Fibroblast of upper back skin (primary cell): ENCODE data around the gene PRKG1.

Experiments
- DNase-seq: peaks from one replicate; pipeline ENCODE4 v3.0.0-alpha.2; 2013

The PRKG1 gene

DNA sequence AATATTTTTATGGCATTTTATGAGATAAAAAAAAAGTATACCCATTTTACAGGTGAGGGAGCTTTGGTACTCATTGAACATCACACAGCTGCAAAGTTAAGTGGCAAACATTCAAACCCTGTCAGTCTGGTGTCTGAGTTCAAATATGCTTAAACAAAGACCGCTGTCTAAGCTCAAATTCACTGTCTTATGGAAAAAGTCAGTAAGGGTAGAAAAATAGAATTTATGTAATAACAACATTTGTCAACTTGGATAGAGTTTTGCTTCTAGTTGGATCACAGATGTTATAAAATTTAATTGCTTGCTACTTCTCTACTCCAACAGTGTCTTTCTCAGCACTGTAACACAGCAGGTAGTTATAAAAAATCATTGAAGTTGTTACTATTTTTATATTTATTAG is 786.8 kb downstream of the PRKG1 start:
- DNase-seq: no peak

DNA sequence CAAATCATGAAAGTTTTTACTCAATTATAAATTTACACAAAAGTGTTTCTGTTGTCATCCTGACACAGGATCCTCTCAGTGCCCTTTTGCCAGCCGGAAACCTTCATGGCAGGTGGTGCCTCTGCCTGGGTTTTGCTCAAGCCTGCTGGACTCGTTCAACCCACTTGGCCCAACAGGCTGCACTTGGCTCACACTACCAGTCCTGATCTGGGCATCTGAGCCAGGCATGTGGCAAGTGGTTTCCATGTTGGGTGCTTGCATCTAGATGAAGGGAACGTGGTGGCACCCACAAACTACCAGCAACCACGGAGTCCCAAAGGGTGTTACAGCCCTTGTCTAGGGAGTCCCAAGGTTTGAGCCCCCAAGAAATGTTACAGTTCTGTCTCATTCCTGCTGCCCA is 787.4 kb downstream of the PRKG1 start:
- no peak for DNase-seq

DNA sequence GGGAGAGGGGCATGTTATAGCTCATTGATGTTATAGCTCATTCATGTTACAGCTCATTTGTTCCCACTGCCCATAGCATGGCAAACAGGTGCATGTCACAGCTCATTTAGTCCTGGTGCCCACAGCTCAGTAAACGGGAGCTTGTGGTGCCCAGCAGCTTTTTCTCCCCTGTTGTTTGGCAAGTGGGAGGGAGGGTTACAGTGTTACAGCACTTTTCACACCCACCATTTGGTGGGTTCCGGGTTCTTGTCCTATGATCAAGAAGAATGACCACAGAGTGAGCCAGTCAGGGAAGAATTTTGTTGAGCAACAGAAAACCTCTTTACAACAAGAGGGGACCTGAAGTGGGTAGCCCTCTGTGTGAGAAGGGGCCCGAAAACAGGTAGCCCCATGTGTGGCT is 787.9 kb downstream of the PRKG1 start:
- DNase-seq: no peak

DNA sequence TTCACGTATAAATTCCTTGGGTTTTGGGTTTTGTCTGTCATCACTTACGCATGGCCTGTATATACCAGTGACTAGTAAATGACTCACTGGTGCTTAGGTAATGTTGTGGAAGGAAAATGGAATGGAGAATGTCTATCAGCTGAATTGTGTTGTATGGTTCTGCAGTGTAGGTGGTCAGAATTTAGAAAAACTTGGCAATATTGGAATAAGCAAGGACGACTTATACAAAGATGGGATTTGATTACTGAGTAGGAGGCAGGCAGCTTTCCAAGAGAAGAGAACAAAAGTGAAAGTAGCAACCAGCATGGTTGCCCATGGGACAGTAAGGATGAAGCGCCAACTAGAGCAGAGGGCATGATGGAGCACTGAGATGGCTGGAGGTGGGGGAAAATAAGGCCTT is 793.7 kb downstream of the PRKG1 start:
- DNase-seq: peak; percentile 93

DNA sequence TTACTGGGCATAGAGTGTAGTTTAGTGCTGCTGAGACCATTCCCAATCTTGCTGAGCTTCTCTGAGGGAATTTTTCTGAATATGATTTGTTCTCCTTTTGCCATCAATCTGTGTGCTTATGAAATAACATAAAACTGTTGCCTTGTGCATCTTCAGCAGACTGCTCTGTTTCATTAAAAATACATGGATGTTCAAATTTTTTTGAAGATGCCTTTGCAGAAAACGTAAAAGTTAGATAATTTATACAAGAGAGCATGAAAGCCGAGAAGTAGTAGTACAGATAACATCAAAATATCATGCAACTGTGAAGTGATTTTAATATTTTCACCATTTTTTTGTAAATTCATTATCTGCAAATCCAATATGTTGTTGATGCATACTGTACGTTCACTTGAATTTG is 799.8 kb downstream of the PRKG1 start:
- DNase-seq: no peak

DNA sequence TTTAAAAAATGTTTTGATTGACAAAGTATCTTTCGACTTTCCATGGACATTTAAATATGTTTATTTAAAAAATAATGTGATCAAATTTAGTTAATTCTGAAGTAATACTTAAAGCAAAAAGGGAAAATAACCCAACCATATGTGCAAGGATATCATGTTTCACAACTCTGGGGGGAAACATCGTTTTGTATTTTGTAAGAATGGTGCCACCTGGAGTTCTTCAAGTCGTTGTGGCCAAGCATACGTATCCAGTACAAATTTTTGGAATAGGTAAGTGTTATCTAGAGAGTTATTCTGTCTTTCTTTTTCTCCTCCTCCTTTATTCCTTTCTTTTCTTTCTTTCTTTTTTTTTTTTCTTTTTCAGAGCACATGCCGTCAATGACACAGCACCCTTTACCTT is 801.3 kb downstream of the PRKG1 start:
- DNase-seq: no peak

DNA sequence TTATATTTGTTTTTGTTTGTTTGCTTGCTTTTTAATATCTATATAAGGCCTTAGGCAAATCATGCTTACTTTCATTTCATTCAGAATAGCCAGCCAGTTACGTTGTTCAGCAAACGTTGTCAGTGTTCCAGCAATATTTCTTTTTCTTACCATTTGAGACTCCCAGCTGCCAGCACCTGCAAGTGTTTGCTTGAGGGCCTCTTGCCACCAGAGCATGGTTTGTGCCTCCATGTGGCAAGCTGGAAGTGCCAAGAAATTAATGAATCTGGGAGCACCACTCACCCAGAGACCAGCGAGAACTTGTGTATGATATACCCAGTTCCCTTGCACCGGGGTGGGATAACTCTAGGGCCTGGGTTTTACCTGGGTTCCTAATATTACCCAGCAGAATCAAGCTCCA is 802.2 kb downstream of the PRKG1 start:
- DNase-seq: no peak

DNA sequence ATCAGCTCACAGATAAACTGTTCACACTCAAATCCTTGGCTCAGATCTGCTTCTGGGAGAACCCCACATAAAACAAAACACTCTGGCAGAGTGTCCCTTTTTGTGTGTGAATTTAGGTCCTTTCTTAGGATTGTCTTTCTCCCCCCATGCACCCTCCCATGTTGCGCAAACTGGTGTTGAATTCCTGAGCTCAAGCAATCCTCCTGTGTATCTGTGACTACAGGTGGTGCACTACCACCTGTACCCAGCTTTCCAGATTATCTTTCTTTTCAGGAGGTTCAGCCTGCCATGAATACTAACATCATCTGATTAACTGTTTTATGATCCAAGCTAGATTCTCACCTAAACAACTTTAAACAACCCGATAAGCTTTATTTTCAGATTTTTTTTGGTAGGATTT is 802.7 kb downstream of the PRKG1 start:
- DNase-seq: no peak

DNA sequence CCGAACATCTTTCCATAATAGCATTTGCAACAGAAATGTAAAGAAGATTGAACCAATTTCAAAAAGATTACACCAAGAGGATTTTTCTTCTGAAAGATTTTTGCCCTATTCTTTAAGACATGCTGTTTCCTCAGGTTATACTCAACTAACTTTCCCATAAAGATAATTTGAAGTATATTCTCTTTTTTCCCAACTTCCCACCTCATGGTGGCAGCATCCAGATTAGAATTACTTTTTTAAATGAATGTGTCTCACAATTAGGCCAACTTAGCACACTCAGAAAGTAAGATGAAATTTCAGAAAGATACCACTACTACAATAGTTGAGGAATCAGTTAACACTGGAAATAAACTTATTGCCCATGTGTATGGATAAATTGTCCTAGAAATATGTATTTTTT is 803.3 kb downstream of the PRKG1 start:
- DNase-seq: no peak

DNA sequence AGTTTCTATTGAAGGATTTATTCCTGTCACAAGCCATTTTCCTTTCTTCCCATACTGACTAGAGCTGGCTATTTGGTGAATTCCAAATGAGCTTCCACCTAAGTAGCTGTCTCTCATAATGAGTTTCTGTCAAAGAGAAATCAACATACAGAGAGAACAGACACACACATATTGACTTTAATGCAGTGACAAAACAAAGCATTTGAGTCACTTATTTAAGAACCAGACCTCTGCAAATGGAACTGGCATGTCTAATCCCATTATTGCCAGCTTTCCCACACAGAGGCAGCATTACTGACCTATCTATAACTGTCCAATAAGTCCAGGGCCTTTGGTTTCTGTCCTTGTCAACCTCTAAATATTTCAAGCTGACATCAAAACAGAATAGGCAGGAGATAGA is 804.4 kb downstream of the PRKG1 start:
- no peak for DNase-seq

DNA sequence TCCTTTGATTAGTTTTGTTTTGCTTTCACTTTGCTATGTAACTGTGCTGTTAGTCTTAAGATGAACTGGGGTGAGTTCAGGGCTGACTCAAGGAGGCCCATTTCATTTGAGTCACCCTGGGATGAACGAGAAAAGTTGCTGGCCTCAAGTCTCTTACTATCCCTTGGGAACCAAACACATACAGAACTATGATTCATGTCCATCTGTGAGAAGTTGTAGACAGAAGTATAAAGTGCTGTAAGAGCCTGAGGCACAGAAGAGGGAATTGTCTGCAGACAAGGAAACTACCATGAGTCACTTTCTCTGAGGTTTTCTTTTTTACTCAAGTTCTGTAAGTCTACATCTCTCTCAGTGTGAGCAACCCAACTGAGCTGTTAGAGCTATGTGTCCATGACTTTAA is 805.0 kb downstream of the PRKG1 start:
- peak; percentile 99 for DNase-seq

DNA sequence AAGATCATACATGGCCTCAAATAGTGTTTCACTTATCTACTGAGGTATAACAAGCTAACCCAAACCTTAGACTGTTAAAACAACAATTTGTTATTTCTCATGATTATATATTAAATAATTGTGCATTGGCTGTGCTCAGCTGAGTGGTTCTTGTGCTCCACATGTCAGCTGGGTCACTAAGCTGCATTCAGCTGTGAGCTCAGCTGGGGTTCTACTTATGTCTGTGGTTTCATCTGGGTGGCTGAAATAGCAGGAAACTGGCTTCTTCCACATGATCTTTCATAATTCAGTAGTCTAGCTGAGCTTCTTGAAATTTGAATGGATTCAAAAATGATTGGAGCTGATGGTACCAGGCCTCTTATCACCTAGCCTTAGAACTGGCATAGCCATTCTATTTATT is 806.9 kb downstream of the PRKG1 start:
- no peak for DNase-seq

DNA sequence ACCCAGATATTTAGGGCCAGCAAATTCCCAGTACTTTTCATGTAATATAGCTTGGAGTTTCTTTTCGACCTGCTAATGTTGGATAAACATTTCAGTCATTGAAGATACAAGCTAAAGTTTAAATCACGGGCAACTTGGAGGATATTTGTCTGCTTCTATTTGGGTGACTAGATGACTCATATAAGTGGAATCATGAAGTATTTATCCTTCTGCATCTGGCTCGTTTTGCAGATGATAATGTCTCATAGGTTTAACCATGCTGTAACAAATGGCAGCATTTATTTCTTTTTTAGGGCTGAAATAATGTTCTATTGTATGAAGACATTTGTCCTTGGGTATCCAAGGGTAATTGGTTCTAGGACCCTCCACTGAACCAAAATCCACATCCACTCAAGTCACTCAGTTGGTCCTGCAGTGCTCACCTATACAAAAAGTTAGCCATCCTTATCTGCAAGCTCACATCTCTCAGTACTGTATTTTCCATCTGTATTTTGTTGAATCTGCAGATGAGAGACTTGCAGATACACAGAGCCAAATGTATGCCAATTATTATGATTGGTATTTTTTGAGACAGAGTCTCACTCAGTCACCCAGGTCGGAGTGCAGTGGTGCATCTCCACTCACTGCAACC is 812.3 kb downstream of the PRKG1 start:
- peak; percentile 75 for DNase-seq

DNA sequence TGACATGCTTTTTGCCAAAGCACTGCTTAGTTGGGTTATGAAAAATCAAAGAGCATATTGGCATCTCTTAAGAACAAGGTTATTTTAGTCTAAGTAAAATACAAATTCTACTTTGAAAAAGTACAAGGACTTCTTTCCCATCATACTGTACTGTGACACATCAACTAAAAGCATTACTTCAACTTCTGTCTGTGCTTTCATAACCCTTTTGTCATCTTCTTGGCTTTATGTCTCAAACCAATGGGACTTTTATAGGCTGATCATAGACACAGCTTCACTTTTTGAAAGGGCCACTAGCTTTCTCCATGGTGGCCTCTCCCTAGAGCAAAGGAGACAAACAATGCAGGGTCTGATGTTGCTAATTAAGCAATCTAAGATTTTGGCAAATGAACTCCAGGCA is 814.0 kb downstream of the PRKG1 start:
- DNase-seq: no peak

DNA sequence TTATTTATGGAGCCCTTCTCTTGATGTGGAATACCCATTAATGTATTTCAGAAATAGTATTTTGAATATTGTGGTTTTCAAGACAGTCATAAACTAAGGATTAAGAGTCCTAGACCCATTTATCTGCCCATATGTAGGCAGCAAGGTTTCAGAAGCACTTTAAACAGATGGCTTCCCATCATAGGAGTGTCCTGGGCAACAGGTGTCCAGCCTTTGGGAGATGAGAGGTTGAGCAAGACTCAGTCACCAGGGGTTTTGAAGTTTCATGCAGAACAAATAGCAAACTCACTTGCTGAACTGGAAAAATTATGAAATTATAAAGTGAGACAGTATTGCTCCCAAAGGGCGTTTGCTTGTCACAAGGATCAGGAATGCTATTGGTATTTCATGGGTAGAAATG is 818.0 kb downstream of the PRKG1 start:
- no peak for DNase-seq

DNA sequence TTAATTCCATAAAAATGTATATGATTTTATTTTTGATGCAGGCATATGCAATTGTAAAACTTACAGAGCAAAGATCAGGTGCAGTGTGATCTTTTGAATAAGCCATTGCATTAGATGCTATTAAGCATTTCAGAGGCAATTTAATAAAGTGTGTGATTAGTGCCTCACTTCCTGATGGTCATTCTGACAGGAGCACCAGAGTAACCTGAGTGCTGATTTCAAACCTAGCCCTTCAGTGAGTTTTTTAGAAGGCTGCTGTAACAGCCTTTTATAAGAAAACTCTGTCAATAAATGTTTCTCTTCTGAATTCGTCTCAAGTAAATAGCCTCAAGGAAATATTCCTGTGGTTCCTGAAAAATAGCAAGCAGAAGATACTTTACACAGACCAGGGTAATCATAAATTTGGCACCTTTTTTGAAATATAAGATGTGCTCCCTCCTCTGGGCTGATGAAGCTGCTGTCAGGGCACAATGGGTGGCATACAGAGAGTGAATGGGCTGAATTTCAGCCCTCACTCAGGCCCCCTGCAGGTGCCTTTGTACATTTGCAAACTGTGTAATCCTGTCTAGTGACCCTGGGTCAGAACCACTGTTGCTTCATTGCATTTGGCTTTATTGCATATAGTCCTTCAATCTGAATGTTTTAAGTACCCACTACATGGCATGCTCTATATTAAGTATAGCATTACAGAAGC is 818.8 kb downstream of the PRKG1 start:
- DNase-seq: no peak

DNA sequence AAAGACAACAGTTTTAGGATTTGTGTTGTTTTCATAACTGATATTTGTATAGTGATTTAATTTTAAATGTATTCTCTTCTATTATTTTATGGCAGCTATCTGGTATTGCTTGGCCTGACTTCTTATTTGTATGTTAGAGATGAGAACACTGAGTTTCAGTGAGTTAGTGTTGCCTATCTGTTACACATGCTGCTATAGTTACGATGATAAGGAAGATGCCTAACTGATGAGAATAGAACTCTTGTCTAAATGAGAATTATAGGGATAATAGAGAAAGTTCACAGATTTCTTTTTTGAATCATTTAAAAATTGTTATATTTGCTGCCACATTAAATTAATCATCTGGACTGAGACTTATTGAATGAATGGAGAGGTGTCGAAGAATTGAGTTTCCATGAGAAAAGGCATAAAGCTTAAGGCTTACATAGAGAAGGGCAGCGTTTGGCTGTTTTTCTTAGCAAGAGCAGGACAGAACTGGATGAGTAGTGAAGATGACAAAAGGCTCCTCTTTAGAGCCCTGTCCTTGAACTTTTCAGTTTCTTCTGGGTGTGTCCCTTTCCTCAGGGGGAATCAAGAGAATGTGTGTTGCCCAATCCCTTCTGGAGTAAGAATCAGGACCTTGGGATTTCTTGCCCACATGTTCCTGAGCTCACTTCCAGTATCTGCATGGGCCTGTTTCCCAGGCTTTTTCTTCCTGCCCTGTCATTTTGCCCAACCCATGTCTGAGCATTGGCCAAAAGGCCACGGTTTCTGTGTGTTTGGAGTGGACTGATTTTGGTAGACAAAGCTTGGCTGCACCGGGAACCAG is 820.7 kb downstream of the PRKG1 start:
- DNase-seq: peak; percentile 67

DNA sequence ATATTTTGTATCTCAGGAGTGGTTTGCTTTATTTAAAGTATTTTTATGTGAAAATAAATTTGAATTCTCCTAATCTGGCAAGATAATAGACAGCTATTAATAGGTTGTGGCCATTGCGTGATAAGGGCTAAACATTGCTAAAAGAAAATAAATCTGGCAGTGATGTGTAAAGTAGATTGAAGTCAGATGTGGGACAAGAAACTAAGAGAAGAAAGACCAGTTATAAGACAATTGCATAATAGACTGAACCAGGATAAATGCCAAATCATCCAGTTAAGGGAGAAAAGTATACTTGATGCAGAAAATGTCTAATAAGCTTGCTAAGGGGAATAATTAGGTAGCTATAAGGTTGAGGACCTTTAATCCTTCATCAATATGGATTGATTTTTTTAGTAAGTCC is 822.6 kb downstream of the PRKG1 start:
- peak; percentile 93 for DNase-seq

DNA sequence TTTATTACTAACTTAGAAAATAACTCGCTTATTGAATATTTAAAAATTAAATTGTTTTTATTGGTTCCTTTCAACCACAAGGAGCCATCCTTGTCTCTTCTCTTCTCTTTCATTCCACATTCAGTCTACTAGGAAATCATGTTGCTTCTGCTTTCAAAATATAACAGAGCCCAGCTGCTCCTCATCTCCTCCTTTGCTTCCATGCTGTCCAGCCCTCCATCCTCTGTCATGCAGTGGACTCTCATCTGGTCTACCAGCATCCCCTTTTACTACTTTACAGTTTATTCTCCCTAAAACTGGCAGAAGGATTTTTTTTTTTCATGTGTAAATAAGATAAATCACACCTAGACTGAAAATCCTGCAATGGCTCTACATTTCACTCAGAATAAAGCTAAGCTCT is 823.3 kb downstream of the PRKG1 start:
- DNase-seq: no peak

DNA sequence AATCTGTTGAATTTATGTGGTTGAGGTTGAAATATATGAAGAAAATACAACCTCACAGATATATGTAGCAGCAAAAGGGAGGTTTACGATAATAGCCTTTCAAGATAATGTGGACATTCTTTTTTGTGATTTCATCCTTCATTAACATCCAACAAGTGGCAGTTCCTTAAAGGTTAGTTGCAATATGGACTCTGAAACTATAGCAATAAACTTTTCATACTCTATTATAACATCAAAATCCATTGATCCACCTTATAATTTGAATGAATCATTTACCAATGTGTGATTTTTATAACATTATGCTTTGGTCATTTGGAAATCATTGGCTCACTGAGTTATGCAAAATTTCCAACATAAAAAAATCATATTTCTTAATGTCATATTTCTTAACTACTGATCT is 825.9 kb downstream of the PRKG1 start:
- DNase-seq: no peak

DNA sequence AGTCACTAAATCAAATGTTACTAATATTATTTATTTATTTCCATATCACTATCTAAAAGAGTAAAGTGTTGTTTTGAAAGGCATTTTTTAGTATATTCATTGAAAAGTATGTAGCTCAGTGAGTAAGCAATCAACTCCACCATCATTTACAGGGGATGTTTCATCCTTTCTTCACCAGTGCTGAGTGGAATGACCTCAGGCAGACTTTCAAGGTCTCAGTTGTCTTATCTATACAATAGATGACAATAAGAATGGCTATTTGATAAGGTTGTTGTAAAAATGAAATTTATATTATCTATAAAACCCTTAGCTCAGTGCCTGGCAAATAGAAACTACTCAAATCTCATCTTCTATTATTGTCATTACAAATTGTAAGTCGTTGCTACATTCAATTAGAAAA is 829.4 kb downstream of the PRKG1 start:
- no peak for DNase-seq

DNA sequence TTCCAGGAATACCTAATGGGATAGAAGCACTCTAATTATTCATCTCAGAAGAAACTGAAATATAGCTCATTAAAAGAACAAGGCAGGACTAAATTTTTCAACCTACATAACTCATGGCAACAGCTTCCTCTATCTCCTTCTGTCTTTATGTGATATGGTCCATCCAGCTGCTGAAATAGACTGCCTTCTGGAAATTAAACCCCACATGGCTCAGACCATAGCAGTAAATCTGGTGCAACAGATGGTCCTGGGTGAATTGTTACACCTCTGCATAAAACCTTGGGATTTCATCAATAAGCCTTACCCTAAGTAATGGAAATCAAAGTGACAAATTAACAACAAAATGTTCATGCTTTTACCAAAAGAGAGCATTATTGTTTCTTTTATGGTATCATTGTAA is 830.7 kb downstream of the PRKG1 start:
- no peak for DNase-seq

DNA sequence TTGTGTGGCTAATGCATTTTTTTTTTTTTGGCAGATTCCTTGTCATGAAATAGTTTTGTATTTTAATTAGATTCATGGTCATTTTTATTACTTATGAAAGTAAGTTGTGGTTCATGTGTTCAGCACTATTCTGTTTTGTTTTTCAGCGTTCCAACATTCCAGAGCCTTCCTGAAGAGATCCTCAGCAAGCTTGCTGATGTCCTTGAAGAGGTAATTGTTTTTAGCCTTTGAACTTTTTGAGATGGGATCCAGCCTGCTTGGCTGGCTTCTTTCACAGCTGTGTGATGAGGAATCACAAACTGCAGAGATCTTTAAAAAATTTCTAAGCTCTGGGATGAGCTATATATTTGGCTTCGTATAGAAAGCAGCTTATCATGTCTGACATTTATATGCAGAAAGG is 833.1 kb downstream of the PRKG1 start:
- DNase-seq: peak; percentile 33

DNA sequence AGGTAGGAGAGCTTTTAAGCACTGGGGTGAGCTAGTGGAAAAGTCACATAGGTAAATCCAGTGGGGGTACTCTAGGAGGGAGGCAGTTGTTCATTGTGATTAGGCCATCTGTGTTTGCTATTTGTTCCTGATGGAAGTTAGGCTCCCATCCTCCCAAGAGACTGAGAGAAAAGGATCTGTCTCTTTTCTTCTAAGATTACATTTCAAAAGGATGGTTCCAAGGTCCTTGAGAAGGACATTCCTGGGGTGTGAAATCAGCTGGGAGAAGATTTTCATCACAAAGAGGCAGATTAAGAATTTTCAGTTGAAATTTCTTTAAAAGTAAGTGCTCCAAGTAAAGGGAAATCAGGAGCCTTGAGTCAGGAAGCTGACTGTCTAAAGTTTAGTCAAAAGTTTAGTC is 835.9 kb downstream of the PRKG1 start:
- DNase-seq: no peak
